ENCODE measurements around the gene CCND1.

Gene CCND1

GRCh38 chr11:69648679-69649575, 8.0 kb downstream of the CCND1 start:
- intact Hi-C loops (cut with DNase I; ENCODE audit: low total_unique reads) = loop anchor here (10.0 kb wide), 2 partner anchors 804 to 844 kb away; partner anchors contain the start of gene CPT1A
- H3K36me3 ChIP-seq = peaks cover 27 to 84% (median 65%) of the 10 kb centered on the region in 3 donors
- H3K27ac ChIP-seq = no peak overlapping the region
- H3K4me1 ChIP-seq = peaks cover 0 to 30% (median 14%) of the 10 kb centered on the region in 4 donors
- TF ChIP-seq, protein P1, sequence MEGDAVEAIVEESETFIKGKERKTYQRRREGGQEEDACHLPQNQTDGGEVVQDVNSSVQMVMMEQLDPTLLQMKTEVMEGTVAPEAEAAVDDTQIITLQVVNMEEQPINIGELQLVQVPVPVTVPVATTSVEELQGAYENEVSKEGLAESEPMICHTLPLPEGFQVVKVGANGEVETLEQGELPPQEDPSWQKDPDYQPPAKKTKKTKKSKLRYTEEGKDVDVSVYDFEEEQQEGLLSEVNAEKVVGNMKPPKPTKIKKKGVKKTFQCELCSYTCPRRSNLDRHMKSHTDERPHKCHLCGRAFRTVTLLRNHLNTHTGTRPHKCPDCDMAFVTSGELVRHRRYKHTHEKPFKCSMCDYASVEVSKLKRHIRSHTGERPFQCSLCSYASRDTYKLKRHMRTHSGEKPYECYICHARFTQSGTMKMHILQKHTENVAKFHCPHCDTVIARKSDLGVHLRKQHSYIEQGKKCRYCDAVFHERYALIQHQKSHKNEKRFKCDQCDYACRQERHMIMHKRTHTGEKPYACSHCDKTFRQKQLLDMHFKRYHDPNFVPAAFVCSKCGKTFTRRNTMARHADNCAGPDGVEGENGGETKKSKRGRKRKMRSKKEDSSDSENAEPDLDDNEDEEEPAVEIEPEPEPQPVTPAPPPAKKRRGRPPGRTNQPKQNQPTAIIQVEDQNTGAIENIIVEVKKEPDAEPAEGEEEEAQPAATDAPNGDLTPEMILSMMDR (IDR thresholded peaks at IDR 0.05) = no peak
- peak in 1 of 2 donors; percentile 64 for DNase-seq
- no peaks in the 10 kb centered on the region for H3K27me3 ChIP-seq
- H3K4me3 ChIP-seq = no peak overlapping the region
- no peaks in the 10 kb centered on the region for H3K9me3 ChIP-seq

GRCh38 chr11:69649576-69649900, 8.6 kb downstream of the CCND1 start:
- no peaks in the 10 kb centered on the region for H3K27me3 ChIP-seq
- intact Hi-C loops (cut with DNase I; ENCODE audit: low total_unique reads) = loop anchor here (10.0 kb wide), 2 partner anchors 805 to 845 kb away; partner anchors contain the start of gene CPT1A
- H3K4me3 ChIP-seq = no peak overlapping the region
- no peaks in the 10 kb centered on the region for H3K9me3 ChIP-seq
- peaks cover 0 to 24% (median 8%) of the 10 kb centered on the region in 4 donors for H3K4me1 ChIP-seq
- TF ChIP-seq, protein P1 (IDR thresholded peaks at IDR 0.05) = no peak
- DNase-seq = no peak
- no peak overlapping the region for H3K27ac ChIP-seq
- peaks cover 27 to 90% (median 71%) of the 10 kb centered on the region in 3 donors for H3K36me3 ChIP-seq

GRCh38 chr11:69650081-69650831, 9.3 kb downstream of the CCND1 start:
- Histone ChIP-seq H3K4me3 (no peak overlapping the region), H3K27me3 (no peaks in the 10 kb centered on the region), H3K36me3 (peaks cover 27 to 83% (median 68%) of the 10 kb centered on the region in 3 donors), H3K27ac (no peak overlapping the region), H3K4me1 (peaks cover 0 to 16% (median 2%) of the 10 kb centered on the region in 4 donors), H3K9me3 (no peaks in the 10 kb centered on the region)
- no peak for DNase-seq
- intact Hi-C loops (cut with DNase I; ENCODE audit: low total_unique reads) = no loop called here
- TF ChIP-seq, protein P1 (IDR thresholded peaks at IDR 0.05) = no peak

GRCh38 chr11:69650832-69651344, 9.9 kb downstream of the CCND1 start:
- Histone ChIP-seq H3K27me3 (no peaks in the 10 kb centered on the region), H3K27ac (no peak overlapping the region), H3K4me1 (peaks cover 0 to 14% (median 0%) of the 10 kb centered on the region in 4 donors), H3K9me3 (no peaks in the 10 kb centered on the region), H3K4me3 (no peak overlapping the region), H3K36me3 (peaks cover 27 to 77% (median 63%) of the 10 kb centered on the region in 3 donors)
- intact Hi-C loops (cut with DNase I; ENCODE audit: low total_unique reads) = no loop called here
- TF ChIP-seq, protein P1 (IDR thresholded peaks at IDR 0.05) = no peak
- no peak for DNase-seq

DNA sequence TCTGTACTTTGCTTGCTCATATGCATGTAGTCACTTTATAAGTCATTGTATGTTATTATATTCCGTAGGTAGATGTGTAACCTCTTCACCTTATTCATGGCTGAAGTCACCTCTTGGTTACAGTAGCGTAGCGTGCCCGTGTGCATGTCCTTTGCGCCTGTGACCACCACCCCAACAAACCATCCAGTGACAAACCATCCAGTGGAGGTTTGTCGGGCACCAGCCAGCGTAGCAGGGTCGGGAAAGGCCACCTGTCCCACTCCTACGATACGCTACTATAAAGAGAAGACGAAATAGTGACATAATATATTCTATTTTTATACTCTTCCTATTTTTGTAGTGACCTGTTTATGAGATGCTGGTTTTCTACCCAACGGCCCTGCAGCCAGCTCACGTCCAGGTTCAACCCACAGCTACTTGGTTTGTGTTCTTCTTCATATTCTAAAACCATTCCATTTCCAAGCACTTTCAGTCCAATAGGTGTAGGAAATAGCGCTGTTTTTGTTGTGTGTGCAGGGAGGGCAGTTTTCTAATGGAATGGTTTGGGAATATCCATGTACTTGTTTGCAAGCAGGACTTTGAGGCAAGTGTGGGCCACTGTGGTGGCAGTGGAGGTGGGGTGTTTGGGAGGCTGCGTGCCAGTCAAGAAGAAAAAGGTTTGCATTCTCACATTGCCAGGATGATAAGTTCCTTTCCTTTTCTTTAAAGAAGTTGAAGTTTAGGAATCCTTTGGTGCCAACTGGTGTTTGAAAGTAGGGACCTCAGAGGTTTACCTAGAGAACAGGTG, 11.1 kb downstream of the CCND1 start:
- TF ChIP-seq, protein P1 (IDR thresholded peaks at IDR 0.05) = no peak
- Histone ChIP-seq H3K36me3 (peaks cover 27 to 67% (median 63%) of the 10 kb centered on the region in 3 donors), H3K4me1 (peaks cover 0 to 7% (median 0%) of the 10 kb centered on the region in 4 donors), H3K27me3 (no peaks in the 10 kb centered on the region), H3K27ac (no peak overlapping the region), H3K4me3 (no peak overlapping the region), H3K9me3 (no peaks in the 10 kb centered on the region)
- intact Hi-C loops (cut with DNase I; ENCODE audit: low total_unique reads) = no loop called here
- peak in 1 of 2 donors; percentile 23 for DNase-seq
